ENCODE data around the gene MLST8.

Gene MLST8

GRCh38 chr16:2205104-2205966 is at the start of gene MLST8:
Gene MLST8 (plus strand): TSS chr16:2205454. CDS start chr16:2206086, 632 bp downstream.
- peak; percentile 92 for DNase-seq

GRCh38 chr16:2155977-2156848 is 49.0 kb upstream of the MLST8 start:
- no peak for DNase-seq

- no peak for DNase-seq
Observed at GRCh38 chr16:2156849-2157224, 48.4 kb upstream of the MLST8 start.

GRCh38 chr16:2157480-2158261 is 47.6 kb upstream of the MLST8 start:
- no peak for DNase-seq

GRCh38 chr16:2158262-2158638 is 47.0 kb upstream of the MLST8 start:
- no peak for DNase-seq

GRCh38 chr16:2159175-2159838 is 45.9 kb upstream of the MLST8 start:
- no peak for DNase-seq

- DNase-seq: no peak
Observed at GRCh38 chr16:2160915-2161551, 44.2 kb upstream of the MLST8 start.

GRCh38 chr16:2161911-2162310 is 43.3 kb upstream of the MLST8 start:
- DNase-seq: no peak

- no peak for DNase-seq
Observed at GRCh38 chr16:2162676-2163118, 42.6 kb upstream of the MLST8 start.

- DNase-seq: no peak
Observed at GRCh38 chr16:2163211-2163881, 41.9 kb upstream of the MLST8 start.

- DNase-seq: no peak
Observed at GRCh38 chr16:2165861-2166260, 39.4 kb upstream of the MLST8 start.

GRCh38 chr16:2166263-2167067 is 38.8 kb upstream of the MLST8 start:
- no peak for DNase-seq

- DNase-seq: no peak
Observed at GRCh38 chr16:2167068-2167638, 38.1 kb upstream of the MLST8 start.

- no peak for DNase-seq
Observed at GRCh38 chr16:2170080-2170479, 35.2 kb upstream of the MLST8 start.

GRCh38 chr16:2170587-2171435 is 34.4 kb upstream of the MLST8 start:
- no peak for DNase-seq

GRCh38 chr16:2171601-2172178 is 33.6 kb upstream of the MLST8 start:
- no peak for DNase-seq

- DNase-seq: no peak
Observed at GRCh38 chr16:2172688-2173335, 32.4 kb upstream of the MLST8 start.

GRCh38 chr16:2173366-2173765 is 31.9 kb upstream of the MLST8 start:
- no peak for DNase-seq

Measured in KG1 (cell line).